22Rv1 (cell line): ENCODE measurements around the gene DNAH10.

Experiments used
- H3K27ac ChIP-seq: fragments of 450-650 bp; 2 replicates; pipeline ENCODE4 v1.5.1; 2017
- ZFX ChIP-seq: fragments of 450-650 bp; IDR thresholded peaks from 2 replicates; pipeline ENCODE4 v1.6.1; 2017; ENCODE audit warnings: antibody characterized with exemption, borderline replicate concordance
- TF ChIP-seq, protein P1 (sequence below): fragments of 450-650 bp; IDR thresholded peaks from 2 replicates; pipeline ENCODE4 v1.5.1; 2017; ENCODE audit warnings: mild to moderate bottlenecking

The DNAH10 gene

DNA sequence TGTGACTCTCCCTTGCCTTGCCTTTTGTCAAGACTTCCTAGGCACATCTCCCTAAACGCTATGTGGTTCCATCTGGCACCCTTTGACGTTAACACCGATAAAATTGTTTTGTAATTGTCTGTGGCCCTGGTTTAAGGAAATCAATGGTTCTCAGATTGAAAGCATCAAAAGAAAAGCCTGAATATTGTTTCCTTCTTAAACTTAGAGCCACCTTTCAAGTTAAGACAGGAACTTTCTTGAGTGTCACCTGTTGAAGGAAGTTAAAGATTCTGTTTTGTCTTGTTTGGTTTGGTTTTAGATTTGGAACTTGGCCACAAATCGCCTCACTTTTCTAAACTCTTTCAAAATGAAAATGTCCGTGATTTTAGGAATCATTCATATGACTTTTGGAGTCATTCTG is 14.8 kb upstream of the DNAH10 start:
- H3K27ac ChIP-seq: no peak overlapping the region
- no peak for TF ChIP-seq ZFX
- TF ChIP-seq, protein P1, sequence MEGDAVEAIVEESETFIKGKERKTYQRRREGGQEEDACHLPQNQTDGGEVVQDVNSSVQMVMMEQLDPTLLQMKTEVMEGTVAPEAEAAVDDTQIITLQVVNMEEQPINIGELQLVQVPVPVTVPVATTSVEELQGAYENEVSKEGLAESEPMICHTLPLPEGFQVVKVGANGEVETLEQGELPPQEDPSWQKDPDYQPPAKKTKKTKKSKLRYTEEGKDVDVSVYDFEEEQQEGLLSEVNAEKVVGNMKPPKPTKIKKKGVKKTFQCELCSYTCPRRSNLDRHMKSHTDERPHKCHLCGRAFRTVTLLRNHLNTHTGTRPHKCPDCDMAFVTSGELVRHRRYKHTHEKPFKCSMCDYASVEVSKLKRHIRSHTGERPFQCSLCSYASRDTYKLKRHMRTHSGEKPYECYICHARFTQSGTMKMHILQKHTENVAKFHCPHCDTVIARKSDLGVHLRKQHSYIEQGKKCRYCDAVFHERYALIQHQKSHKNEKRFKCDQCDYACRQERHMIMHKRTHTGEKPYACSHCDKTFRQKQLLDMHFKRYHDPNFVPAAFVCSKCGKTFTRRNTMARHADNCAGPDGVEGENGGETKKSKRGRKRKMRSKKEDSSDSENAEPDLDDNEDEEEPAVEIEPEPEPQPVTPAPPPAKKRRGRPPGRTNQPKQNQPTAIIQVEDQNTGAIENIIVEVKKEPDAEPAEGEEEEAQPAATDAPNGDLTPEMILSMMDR: no peak

DNA sequence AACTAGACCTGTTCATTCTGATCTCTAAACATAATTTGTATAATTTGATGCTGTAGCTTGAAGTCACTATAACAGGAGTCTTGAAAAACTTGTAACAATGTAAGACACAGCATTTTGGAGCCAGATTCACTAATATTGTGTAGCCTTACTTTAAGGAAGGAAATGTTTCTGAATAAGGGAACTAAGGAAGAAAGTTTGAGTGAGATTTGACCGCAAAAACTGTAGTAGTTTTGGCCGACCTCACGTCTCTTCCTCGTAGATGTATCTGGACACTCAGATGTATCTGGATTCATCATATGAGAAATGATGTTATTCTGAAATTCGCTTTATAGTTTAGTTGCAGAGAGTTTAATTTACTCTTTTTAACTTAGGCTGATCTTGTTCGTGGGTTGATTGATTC is 13.9 kb upstream of the DNAH10 start:
- TF ChIP-seq, protein P1: no peak

DNA sequence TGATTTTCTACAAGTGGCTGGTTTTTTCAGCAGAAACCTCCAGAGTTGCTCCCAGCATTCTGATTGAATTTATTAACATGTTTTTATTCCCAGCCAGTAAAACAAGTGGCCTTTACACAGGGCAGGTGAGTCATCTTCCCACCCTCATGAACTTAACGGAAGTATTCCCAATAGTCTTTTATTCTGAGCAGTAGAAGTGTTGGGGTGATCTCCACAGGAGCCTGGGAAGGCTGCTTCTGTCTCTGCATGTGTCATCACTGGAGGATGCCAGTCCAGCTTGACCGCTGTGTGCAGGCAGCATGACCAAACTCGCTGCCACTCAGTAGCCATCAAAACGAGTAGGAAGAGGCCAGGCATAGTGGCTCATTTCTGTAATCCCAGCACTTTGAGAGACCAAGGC is 13.4 kb upstream of the DNAH10 start:
- no peak overlapping the region for H3K27ac ChIP-seq
- TF ChIP-seq, protein P1: no peak
- no peak for TF ChIP-seq ZFX

More for the DNA sequence above, 13.9 kb upstream of the DNAH10 start:
- H3K27ac ChIP-seq: no peak overlapping the region

DNA sequence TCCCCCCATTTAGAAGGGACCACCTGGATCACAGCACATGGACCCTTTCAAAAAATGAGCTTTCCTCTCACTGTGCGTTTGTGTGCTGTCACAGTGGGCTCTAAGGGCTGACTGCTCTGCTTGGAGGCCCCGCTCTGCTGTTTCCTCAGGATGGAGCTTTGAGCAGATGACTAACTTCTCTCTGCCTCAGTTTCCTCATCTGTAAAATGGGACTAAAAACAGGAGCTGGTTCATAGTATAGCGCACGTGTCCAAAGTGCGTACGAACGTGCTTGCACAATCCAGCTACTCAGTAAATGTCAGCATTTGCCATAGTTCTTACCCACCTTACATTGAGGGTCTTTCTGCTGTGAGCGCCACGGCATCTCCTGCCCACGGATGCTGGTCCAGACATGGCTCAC is 12.7 kb upstream of the DNAH10 start:
- TF ChIP-seq, protein P1: no peak
- TF ChIP-seq ZFX: no peak
- no peak overlapping the region for H3K27ac ChIP-seq

DNA sequence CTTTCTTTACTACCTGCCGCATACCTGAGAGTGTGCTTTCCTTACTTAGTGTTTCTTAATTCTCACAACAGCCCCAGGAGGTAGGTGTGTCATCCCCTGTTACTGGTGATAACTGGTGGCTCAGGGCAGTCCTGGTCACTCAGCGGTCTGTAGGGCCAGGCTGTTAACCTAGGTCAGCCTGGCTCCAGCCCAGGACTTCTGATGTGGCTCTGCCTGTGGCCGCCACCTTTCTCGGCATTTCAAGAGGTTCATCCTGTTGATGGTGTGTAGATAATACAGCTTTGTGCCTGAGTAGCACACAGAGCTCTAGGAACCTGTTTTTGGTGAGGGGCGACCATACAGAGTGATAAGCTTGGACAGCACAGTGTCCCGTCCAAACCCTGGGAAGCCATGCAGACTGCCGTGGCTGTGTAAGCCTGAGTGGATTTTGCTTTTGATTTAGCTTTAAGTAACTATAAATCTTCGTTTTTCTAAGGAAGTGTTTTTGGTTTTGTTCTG is 11.9 kb upstream of the DNAH10 start:
- H3K27ac ChIP-seq: no peak overlapping the region
- TF ChIP-seq ZFX: no peak
- TF ChIP-seq, protein P1: no peak

DNA sequence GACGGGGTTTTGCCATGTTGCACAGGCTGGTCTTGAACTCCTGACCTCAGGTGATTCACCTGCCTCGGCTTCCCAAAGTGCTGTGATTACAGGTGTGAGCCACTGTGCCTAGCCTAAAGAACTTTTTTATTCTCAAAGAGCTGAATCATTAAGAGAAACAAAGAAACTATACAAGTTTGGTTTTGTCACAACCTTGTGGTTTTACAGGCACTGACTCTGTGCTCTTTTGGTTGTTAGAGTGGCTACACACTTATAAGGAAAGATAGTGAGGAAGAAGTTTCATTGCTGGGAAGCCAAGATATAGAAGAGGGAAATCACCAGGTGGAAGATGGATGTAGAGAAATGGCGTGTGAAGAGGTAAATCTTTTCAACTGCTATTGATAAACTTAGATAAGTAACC is 10.1 kb upstream of the DNAH10 start:
- H3K27ac ChIP-seq: no peak overlapping the region
- TF ChIP-seq ZFX: no peak
- TF ChIP-seq, protein P1: no peak

DNA sequence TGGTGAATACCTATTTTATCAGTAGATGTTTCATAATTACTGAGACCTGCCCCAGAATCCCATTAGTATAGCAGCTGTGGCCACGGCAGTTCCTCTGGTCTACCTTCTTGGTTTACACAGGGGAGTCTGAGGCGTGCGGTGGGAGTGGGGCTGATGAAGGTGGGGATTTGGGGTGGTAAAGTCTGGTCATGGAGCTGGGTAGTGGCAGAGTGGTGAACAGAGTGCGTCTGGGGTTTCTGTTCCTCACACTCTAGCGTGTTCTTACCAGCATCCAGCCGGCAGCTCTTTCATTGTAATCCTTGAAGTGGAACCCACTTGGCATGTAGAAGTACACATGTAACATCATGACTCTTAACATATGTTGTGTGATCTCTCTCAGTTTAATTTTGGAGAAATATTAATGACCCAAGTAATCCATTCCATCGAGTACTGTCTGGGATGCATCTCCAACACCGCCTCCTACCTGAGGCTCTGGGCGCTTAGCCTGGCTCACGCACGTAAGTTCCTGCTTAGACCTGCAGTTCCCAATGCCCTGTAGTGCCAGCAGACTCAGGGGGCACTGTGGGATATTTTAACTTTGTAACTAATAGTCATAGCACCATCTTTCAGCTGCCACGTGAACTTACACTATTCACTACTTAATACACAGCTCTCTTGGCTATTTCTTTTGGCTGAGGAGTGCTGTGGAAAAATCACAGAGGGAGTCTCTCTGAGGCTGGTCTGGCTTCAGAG is 7.9 kb upstream of the DNAH10 start:
- TF ChIP-seq ZFX: no peak
- TF ChIP-seq, protein P1: no peak
- H3K27ac ChIP-seq: no peak overlapping the region
